Caco-2 (cell line): ENCODE data around the gene TMEM178A. TPM values are rescaled to one million over a fixed set of nuclear protein-coding genes. Genes with fewer than 3 reads are reported as not detected.
"Not testable (repeated sequence)": the region's sequence is repeated elsewhere in the genome, so short reads cannot be mapped to it uniquely, and the experiment has no call there.

Experiments used
- BruUV-seq: library from RNA; stranded (reverse); fragments of 400-500 nt; replicated peaks from 2 replicates; lab custom pipeline; 2021; lab: Mats Ljungman, UMichigan
- CTCF ChIA-PET: fragments of 300-600 bp; sonication (Branson Sonifier 250); formaldehyde crosslinking; loops from one replicate; lab custom pipeline; 2022; ENCODE audit warnings: antibody characterized with exemption; lab: Charles Lee
- POLR2A ChIA-PET: fragments of 300-600 bp; sonication (Branson Sonifier 250); formaldehyde crosslinking; loops from one replicate; lab custom pipeline; 2022; ENCODE audit warnings: antibody characterized with exemption; lab: Charles Lee
- DNase-seq, 2 experiments: peaks; one replicate each; pipeline versions ENCODE4 v3.0.0 to v3.0.0-alpha.2; 2020 to 2022
- H3K27me3 ChIP-seq: replicated peaks from 2 replicates; pipeline ENCODE4 v1.6.0; 2011; ENCODE audit warnings: low read length; ENCODE audit not compliant: control insufficient read depth, insufficient read depth
- H3K36me3 ChIP-seq: 2 replicates; pipeline ENCODE4 v1.5.1; 2011; ENCODE audit warnings: low read length; ENCODE audit not compliant: control insufficient read depth, insufficient read depth
- H3K4me1 ChIP-seq: fragments of 250-450 bp; sonication (Bioruptor Pico); 2 replicates; pipeline ENCODE4 v1.5.1; 2020; ENCODE audit warnings: mild to moderate bottlenecking
- H3K4me3 ChIP-seq: 2 replicates; pipeline ENCODE4 v1.5.1; 2011; ENCODE audit warnings: low read depth, mild to moderate bottlenecking, control low read depth, low read length
- H3K9me3 ChIP-seq: fragments of 250-450 bp; sonication (Bioruptor Pico); 2 replicates; pipeline ENCODE4 v1.5.1; 2020; ENCODE audit warnings: mild to moderate bottlenecking, moderate library complexity
- H3K27ac Mint-ChIP-seq: one replicate; pipeline ENCODE4 v1.8.0; 2022; ENCODE audit warnings: mixed read lengths; ENCODE audit not compliant: unreplicated experiment
- H3K27me3 Mint-ChIP-seq: one replicate; pipeline ENCODE4 v1.8.0; 2022; ENCODE audit warnings: mixed read lengths; ENCODE audit not compliant: insufficient read depth, unreplicated experiment
- H3K36me3 Mint-ChIP-seq: one replicate; pipeline ENCODE4 v1.8.0; 2022; ENCODE audit warnings: mild to moderate bottlenecking, mixed read lengths; ENCODE audit not compliant: insufficient read depth, unreplicated experiment
- H3K4me1 Mint-ChIP-seq: one replicate; pipeline ENCODE4 v1.8.0; 2022; ENCODE audit warnings: low read depth, mixed read lengths; ENCODE audit not compliant: unreplicated experiment
- H3K4me3 Mint-ChIP-seq: one replicate; pipeline ENCODE4 v1.8.0; 2022; ENCODE audit warnings: mild to moderate bottlenecking, moderate library complexity, mixed read lengths; ENCODE audit not compliant: unreplicated experiment
- H3K9me3 Mint-ChIP-seq: one replicate; pipeline ENCODE4 v1.8.0; 2022; ENCODE audit warnings: mixed read lengths; ENCODE audit not compliant: unreplicated experiment
- CTCF ChIP-seq, 2 experiments: fragments of 200-600 bp in 1 of 2; IDR thresholded peaks; 1 replicate in 1 of 2; 2 replicates in 1 of 2; pipeline versions ENCODE4 v1.5.1 to v1.8.0; 2011 to 2022; ENCODE audit warnings: antibody characterized with exemption in 1 of 2, control low read depth in 1 of 2, inconsistent platforms in 1 of 2, low read depth in 1 of 2, low read length in 1 of 2, mild to moderate bottlenecking in 1 of 2, moderate library complexity in 1 of 2; ENCODE audit not compliant: insufficient read depth in 1 of 2, severe bottlenecking in 1 of 2, unreplicated experiment in 1 of 2
- intact Hi-C: fragments of 100-400 bp; cut with micrococcal nuclease; formaldehyde crosslinking; loops from one replicate; pipeline ENCODE4 v1.10.0; 2022; ENCODE audit not compliant: unreplicated experiment
- total RNA-seq: library from RNA; stranded (reverse); gene quantifications from 2 replicates; pipeline ENCODE4 v1.2.3, GENCODE V29; 2022

Gene TMEM178A
- total RNA-seq, 1 experiment from 2014 or later: 0.29 TPM

GRCh38 chr2:39724828-39725144 lies 59.1 kb downstream of the TMEM178A start:
- Histone ChIP-seq H3K4me3 (no peak overlapping the region), H3K27me3 (no peaks in the 10 kb centered on the region), H3K9me3 (no peaks in the 10 kb centered on the region), H3K36me3 (no peaks in the 10 kb centered on the region), H3K4me1 (peaks cover 34% of the 10 kb centered on the region)
- no peaks in the 10 kb centered on the region for H3K9me3 Mint-ChIP-seq
- TF ChIP-seq CTCF (IDR thresholded peaks at IDR 0.05; ENCODE audit: insufficient read depth in 1 of 2, low read depth in 1 of 2, low read length in 1 of 2, severe bottlenecking in 1 of 2, unreplicated experiment in 1 of 2): no peak
- DNase-seq: no peak
- H3K4me3 Mint-ChIP-seq: no peak overlapping the region
- ChIA-PET POLR2A (no interaction called here), CTCF (no interaction called here)
- no peaks in the 10 kb centered on the region for H3K36me3 Mint-ChIP-seq
- peaks cover 27% of the 10 kb centered on the region for H3K4me1 Mint-ChIP-seq
- intact Hi-C loops: loop anchor here (5.0 kb wide), 1 partner anchor 82 kb away; no protein-coding TSS in a partner anchor
- H3K27ac Mint-ChIP-seq: no peak overlapping the region
- BruUV-seq: no TSS peak
- H3K27me3 Mint-ChIP-seq: no peaks in the 10 kb centered on the region

GRCh38 chr2:39725401-39725800 lies 59.7 kb downstream of the TMEM178A start:
- ChIA-PET POLR2A (no interaction called here), CTCF (no interaction called here)
- Histone ChIP-seq H3K36me3 (no peaks in the 10 kb centered on the region), H3K9me3 (no peaks in the 10 kb centered on the region), H3K4me3 (no peak overlapping the region), H3K27me3 (no peaks in the 10 kb centered on the region), H3K4me1 (peaks cover 34% of the 10 kb centered on the region)
- Mint-ChIP-seq H3K36me3 (no peaks in the 10 kb centered on the region), H3K27ac (no peak overlapping the region), H3K4me1 (peaks cover 27% of the 10 kb centered on the region), H3K9me3 (no peaks in the 10 kb centered on the region), H3K4me3 (no peak overlapping the region), H3K27me3 (no peaks in the 10 kb centered on the region)
- intact Hi-C loops: loop anchor here (5.0 kb wide), 1 partner anchor 83 kb away; no protein-coding TSS in a partner anchor
- TF ChIP-seq CTCF (IDR thresholded peaks at IDR 0.05; ENCODE audit: insufficient read depth in 1 of 2, low read depth in 1 of 2, low read length in 1 of 2, severe bottlenecking in 1 of 2, unreplicated experiment in 1 of 2): no peak
- DNase-seq: no peak
- no TSS peak for BruUV-seq

- H3K27me3 ChIP-seq, POLR2A ChIA-PET, DNase-seq, H3K36me3 Mint-ChIP-seq, H3K9me3 ChIP-seq, H3K9me3 Mint-ChIP-seq, CTCF ChIA-PET, H3K4me3 ChIP-seq, H3K27ac Mint-ChIP-seq, H3K36me3 ChIP-seq, H3K27me3 Mint-ChIP-seq, H3K4me3 Mint-ChIP-seq, BruUV-seq: not testable (repeated sequence)
- H3K4me1 ChIP-seq: peaks cover 34% of the 10 kb centered on the region
- intact Hi-C loops: loop anchor here (5.0 kb wide), 1 partner anchor 86 kb away; no protein-coding TSS in a partner anchor
- peaks cover 27% of the 10 kb centered on the region for H3K4me1 Mint-ChIP-seq
These were observed 62.4 kb downstream of the TMEM178A start for GRCh38 chr2:39728085-39728484.
